ENCODE data around the gene SRL.
"Not testable (repeated sequence)": the region's sequence is repeated elsewhere in the genome, so short reads cannot be mapped to it uniquely, and the experiment has no call there.

The SRL gene

GRCh38 chr16:4261557-4262172, 19.8 kb upstream of the SRL start:
- TF ChIP-seq CTCF (conservative IDR thresholded peaks at IDR 0.05; ENCODE audit: low read length): peak; percentile 44
- peak; percentile 21 for DNase-seq (ENCODE audit: low read depth)
- H3K4me3 ChIP-seq (ENCODE audit: low read length): no peak overlapping the region

GRCh38 chr16:4260360-4260759, 18.5 kb upstream of the SRL start:
- TF ChIP-seq CTCF (conservative IDR thresholded peaks at IDR 0.05; ENCODE audit: low read length): no peak
- DNase-seq (ENCODE audit: low read depth): no peak
- no peak overlapping the region for H3K4me3 ChIP-seq (ENCODE audit: low read length)

GRCh38 chr16:4257646-4258556, 16.0 kb upstream of the SRL start:
- H3K4me3 ChIP-seq (ENCODE audit: low read length): no peak overlapping the region
- DNase-seq (ENCODE audit: low read depth): no peak
- TF ChIP-seq CTCF (conservative IDR thresholded peaks at IDR 0.05; ENCODE audit: low read length): no peak

GRCh38 chr16:4253394-4254150, 11.7 kb upstream of the SRL start:
- TF ChIP-seq CTCF (conservative IDR thresholded peaks at IDR 0.05; ENCODE audit: low read length): 0 out of 2 replicates have a peak, but pooled peaks have one; percentile 1
- DNase-seq (ENCODE audit: low read depth): peak; percentile 99
- H3K4me3 ChIP-seq (ENCODE audit: low read length): peak overlapping the region; percentile 71

GRCh38 chr16:4253012-4253393, 11.1 kb upstream of the SRL start:
- H3K4me3 ChIP-seq (ENCODE audit: low read length): peak overlapping the region; percentile 71
- DNase-seq (ENCODE audit: low read depth): not testable (repeated sequence)

- no peak overlapping the region for H3K4me3 ChIP-seq (ENCODE audit: low read length)
- no peak for DNase-seq (ENCODE audit: low read depth)
- TF ChIP-seq CTCF (conservative IDR thresholded peaks at IDR 0.05; ENCODE audit: low read length): no peak
Observed at GRCh38 chr16:4249530-4250308, 7.8 kb upstream of the SRL start.

GRCh38 chr16:4247460-4247784, 5.5 kb upstream of the SRL start:
- DNase-seq (ENCODE audit: low read depth): no peak
- no peak for TF ChIP-seq CTCF (conservative IDR thresholded peaks at IDR 0.05; ENCODE audit: low read length)
- no peak overlapping the region for H3K4me3 ChIP-seq (ENCODE audit: low read length)

All from AG10803 (cell line).